ENCODE data around the gene ROBO4.

The ROBO4 gene

DNA sequence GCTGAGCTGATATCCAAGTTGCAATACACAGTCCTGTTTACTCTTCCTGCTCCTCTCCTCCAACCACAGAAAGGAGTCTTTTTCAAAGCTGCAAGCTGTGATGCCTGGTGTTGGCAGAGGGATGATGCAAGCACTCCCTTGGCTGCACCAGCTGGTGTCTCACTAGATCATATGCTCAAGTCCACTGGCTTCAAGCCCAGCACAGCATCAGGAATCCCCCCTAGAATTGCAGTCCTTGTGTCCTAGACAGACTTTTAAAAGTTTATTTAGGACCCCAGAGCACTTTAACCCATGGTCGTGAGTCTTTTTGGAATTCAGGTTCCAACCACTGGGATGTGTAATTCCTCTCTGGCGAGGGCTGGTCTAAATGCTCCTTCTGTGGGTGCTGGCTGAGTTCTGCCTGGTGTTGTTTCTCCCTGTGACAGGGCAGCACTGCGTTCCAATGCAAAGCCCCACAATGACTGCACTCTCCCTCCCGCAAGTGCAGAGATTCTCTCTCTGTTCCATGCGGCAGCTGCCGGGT lies 19.5 kb upstream of the ROBO4 start:
- DNase-seq, result no peak

GRCh38 chr11:124916370-124916710 lies 18.7 kb upstream of the ROBO4 start:
- DNase-seq, result no peak

GRCh38 chr11:124915541-124916369 lies 18.1 kb upstream of the ROBO4 start:
- no peak for DNase-seq

DNA sequence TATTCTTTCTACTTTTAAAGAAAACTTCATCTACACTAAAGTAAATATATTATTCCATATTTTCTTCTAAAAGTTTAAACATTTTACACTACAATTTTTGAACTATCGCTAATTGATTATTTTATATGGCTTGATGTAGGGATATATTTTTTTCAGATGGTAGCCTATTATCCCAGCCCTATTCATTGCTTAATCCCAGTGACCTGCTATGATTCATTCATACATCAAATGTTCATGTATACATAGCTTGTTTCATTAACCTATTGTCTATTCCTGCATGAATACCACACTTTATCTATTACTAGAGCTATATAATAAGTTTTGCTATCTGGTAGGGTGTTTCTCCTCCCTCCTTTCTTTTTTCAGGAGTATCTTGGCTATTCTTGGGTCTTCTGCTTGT lies 5.0 kb upstream of the ROBO4 start:
- DNase-seq, result no peak

DNA sequence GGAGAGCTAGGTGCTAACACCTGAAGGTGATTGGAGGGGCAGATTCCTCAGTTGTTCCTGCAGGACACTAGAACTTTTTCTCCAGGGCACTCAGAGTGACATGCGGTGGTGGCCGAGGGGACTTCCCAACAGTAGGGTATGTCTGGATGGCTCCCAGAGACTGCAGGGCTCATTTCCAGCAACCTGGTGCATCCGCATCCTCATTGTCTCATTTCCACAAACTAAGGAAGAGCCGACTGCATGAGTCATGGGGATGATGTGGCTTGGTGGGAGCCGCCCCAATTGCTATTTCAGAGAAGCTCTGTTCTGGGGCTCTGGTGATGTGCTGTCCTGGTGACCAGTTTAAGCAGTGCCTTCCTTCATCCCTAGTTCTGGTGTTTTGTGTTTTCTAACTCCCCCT lies 2.8 kb upstream of the ROBO4 start:
- DNase-seq, result no peak

- no peak for DNase-seq
Observed at GRCh38 chr11:124899383-124900145, 1.9 kb upstream of the ROBO4 start.

DNA sequence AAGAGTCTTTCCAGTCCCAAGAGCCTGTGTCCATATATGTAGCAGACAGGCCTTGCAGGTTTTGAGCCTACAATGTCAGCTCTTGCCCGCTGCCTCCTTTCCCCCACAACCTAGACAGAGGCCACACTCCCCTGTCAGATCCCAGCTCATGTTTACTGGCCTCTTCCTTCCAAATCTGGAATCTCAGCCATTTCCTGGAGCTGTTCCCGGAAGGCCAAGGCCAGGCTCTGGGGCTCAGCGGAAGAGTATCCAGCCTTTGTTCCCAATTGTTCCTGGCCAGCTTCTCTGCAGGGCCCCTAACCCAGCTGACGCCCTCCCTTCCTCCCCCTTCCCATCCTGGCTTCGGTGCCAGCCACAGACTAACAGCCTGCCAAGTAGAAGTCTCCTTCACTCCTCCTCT lies 1.0 kb upstream of the ROBO4 start:
- no peak for DNase-seq

- DNase-seq, result no peak
Observed at GRCh38 chr11:124898263-124898680, 607 bp upstream of the ROBO4 start.

GRCh38 chr11:124896821-124897391 lies 759 bp downstream of the ROBO4 start:
- no peak for DNase-seq

DNA sequence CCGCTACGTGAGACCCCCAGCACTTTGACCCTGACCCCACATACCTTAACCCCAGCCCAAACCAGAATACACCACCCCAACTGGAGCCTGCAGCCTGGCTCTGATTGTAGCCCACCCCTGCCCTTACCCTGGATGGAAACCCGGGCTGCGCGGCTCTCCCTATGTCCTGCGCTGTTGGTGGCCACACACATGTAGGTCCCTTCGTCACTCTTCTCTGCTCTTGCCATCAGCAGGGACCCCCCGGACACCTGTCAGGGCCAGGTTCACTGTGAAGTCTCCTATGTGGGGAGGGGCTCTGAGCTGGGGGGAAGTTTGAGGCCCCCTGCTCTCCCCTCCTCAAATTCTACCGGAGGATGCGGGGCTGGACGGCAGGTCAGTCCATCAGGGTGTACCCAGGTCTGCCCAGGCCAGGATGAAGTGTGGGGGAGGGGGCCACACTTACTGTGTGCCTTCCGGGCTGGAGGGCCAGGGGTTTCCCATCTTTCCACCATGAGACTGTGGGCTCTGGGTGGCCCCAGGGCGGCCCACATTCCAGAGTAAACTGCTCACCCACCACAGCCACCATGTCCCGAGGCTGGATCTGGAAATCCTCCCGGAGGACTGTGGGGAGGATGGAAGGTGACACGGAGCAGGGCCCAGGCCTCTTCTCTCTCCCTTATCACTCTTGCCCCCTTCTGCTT lies 1.5 kb downstream of the ROBO4 start:
- DNase-seq, result no peak

DNA sequence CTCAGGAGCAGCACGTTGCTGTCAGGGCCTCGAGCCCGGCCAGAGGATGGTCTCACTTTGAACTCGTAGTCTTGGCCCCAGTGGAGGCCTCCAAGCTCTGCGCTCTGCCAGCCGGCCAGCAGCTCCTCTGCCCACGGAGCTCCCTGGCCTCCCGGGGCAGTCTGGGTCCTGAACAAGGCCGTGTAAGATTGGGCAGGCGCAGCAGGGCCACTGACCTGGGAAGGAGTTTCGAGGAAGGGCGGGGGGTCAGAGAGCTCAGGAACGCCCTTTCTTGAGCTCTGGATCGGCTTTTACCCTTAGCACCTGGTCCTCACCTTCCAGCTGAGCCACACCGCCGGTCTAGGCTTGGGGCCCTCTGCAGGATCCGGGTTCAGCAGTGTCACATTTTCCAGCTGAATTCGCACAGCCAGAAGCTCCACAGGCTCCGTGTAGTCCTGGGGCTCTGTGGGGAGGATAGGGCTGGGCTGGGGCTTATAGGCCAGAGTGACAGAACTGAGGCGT lies 2.1 kb downstream of the ROBO4 start:
- DNase-seq, result no peak

DNA sequence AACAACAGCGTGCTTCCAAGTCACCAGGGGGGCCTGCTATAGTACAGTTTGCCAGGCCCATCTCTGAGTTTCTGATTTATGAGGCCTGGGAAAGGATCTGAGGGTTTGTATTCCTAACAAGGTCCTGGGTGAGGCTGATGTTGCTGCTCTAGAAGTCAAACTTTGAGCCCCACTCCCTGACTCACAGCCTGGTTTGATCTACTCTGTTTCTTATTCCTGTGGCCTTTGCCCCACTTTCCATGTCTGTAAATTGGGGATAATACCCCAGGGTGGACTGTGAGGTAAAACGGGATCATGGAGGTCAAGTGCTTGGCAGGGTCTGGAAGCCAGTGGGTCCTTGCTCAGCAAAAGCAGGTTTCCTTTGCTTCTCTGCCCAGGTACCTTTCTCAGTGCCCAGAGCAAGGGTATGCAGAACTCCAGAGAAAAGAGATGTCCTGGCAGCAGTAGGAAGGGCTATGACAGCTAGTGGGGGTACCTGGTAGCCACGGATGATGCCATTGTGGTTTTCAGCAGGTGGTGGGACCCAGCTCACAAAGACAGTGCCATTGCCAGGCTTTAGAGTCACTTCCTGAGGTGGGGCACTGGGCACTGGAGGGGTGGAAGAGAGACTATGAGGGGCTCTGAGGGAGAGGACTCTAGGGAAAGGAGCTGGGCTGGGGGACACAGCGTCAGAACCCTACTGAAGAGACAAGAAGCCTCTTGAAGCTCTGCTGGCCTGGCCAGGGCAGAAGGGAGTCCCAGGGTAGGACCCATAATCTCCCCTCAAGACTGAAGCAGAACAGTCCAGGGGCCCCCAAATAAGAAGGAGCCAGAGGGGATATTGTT lies 2.8 kb downstream of the ROBO4 start:
- DNase-seq, result no peak

DNA sequence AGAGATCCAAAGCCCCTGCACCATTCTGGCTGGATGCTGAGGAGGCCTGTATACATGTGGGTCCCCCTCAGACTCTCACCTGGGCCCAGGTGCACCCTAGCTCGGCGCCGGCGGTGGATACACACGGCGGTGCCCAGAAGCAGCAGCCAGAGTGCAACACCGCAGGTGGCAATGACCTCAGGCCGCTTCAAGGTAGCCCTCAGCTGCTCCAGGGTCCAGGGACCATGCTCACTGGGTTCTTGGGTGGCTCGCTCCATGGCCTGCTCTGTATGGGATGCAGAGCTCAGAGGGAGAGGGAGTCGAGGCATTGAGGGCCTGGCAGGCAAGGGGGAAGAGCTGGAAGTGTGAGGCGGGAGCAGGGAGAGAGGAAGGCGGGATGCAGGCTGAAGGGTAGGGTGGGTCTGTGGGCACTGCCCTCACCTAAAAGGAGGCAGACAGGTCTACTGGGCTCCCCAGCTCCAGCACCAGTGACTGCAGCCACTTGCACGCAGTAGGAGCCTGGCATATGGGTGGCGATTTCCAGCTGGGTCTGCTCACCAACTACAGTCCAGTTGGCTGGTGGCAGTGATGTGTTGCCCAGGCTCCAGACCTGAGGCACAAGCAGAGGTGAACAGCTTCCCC lies 3.8 kb downstream of the ROBO4 start:
- DNase-seq, result no peak

DNA sequence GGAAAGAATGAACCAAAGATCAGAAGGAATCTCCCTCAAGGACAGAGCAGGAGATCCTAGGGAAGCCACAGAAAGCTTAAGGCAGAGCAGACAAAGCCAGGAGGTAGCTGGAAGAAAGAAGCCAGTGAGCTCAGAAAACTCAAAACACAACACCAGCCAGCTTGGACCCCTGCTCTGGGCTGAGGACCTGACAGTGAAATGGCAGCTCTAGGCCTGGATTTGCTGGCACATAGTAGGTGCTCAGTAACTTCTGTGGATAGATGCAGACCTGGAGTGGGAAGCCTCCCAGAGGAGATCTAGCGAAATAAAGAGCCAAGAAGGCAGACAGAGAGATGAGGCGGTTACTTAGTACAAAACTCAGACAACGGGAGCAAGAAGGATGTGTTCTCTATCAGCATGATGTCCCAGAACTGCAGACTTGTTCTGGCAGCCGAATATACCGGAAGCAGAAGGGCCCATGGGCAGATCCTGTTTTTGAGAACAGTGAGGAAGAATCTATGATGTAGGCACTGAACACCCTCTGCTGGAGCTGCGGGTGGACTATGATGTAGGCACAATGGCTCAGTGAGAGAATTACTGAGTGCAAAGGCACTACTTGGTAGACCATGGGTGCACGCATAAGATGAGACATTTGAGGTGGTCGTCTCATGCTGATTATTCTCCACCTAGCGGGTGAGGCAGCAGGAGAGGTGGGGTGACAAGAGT lies 4.8 kb downstream of the ROBO4 start:
- DNase-seq, result no peak

DNA sequence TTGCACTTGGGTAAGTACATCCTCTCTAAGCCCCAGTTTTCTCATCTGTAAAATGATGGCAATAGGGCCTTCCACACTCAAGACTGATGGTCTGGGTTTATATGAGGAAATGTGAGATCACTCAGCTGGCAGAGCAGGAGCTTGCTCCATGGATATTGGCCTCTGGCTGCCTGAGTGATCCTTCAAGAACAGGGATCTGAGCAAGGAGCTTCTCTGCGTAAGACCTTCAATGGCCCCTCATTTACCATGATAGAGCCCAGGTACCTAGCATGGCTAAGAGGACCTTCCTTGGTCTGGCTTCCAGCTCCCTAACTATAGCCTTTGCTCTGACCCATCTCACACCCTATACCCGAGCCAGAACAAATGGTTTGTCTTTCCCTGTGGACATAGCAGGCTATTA lies 5.5 kb downstream of the ROBO4 start:
- DNase-seq, result no peak

DNA sequence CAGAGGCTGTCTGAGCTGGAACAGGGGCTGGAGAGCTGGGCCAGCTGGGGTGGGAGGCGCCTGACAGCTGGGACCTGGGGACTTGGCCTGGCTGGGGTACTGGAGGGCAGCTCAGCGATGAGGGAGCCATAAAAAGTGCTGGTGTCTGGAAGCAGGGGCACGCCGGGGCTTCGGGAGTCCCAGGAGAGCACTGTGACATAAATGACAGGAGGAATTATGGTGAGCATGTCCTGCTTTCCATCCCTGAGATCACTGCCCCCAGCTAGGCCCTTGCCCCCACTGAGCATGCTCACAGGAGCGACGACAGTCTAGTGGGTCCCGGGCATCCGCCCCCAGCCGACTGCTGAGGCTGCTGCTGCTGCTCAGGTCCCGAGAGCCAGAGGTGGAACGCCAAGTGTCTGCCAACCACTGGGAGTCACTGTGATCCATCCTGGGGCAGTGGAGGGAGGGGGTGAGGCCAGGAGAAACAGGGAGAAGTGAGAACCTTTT lies 6.2 kb downstream of the ROBO4 start:
- DNase-seq, result no peak

DNA sequence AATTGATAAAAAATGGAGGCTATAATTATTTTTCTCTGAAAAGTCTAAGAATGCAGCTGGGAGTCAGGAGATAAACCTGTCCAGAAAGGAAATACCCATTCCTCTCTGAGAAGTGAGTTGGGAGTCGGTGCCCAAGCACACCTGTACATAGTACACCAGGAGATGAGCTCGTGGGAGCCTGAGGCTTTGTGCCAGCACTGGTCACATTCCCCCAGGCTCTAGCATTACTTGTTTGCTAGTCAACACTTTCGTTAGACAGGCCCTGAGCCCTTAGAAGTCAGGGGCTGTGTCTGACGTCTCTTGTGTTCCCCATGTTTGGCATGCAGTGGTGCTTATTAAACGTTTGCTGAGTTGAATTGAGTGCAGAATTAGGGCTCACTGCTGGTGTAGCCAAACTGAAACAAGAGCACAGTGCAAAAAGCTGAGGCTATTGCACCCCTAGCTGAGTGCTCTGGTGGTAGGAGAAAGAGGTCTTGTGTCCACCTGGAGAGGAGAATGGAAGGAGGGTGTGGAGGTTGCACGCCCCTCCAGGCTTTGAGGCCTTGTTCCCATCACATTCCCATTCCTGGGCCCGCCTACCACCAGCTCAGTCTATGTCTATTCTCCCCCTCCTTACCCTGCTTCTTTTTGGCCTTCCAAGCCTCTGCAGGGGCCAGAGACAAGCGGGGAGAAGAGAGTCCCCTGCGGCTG lies 6.8 kb downstream of the ROBO4 start:
- DNase-seq, result no peak

DNA sequence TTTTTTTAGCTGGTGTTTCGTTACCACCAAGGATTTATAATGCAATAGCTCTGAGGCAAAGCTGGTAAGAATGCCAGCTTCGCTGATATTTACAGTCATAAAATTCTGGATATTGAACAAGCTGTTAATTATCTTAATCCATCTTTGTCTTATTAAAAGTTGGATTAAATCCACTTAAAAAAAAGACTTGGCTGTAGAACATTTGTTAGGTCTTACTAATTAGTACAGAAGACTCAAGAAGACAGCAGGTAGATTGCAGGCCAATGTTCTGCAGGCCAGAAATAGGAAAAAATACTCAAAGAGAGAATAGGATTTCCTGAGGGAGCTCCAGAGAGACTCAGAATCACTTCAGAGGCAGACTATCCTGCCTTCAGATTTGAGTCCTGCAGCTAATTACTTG lies 7.5 kb downstream of the ROBO4 start:
- no peak for DNase-seq

DNA sequence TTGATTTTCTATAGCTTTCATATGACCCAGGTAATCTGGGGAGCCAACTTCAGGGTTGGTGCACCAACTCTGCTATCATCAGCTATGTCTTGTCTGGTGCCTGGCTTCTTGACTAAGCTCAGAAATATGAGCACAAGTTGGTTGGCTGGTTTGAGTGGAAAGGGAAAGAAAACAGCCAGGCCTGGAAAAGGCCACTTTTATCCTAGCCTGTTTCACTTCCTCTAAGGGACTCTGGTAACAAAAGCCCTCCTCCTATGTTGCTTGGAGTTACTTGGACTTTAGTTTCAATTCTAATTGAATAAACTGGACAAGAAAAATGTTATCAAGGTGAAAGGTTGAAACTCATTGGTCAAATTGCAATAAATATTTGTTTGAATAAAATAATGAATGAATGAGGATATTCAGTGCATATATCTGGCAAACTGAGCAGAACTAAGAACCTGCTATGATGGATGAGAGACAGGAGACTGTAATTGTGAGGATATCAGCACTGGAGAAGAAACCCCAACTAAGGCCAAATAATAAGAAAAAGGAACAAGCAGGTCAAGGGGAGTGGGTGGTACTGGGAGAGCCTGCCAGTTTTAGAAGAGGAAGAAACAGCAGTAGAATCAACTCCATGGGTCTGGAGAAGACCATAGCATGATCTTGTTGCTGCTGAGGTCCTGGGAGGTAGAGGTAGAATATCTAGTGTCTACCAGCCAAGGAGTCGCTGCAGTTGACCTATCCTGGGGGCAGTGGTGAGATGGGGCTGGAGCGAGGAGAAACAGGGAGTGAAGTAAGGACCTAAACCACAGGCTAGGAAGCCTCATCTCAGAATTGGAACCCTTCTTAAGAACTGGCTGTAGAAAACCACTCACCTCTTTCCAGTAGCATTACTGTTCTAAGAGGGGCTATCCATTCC lies 8.2 kb downstream of the ROBO4 start:
- DNase-seq, result no peak

Measured in stimulated activated CD4-positive, alpha-beta T cell treated with anti-CD3 and anti-CD28 coated beads, Interleukin-4, amount 100 ng/mL, for 24 hours (primary cell).